H1 (cell line): ENCODE results near the gene TTBK1. TPM values are rescaled to one million over a fixed set of nuclear protein-coding genes. Genes with fewer than 3 reads are reported as not detected.

Experiments used
- POLR2AphosphoS5 ChIP-seq: IDR thresholded peaks from 2 replicates; pipeline ENCODE4 v1.6.1; 2011; ENCODE audit warnings: low read depth, low read length
- POU5F1 ChIP-seq: IDR thresholded peaks from 2 replicates; pipeline ENCODE4 v1.6.1; 2011; ENCODE audit warnings: low read depth, mild to moderate bottlenecking, low read length, moderate library complexity
- polyA plus RNA-seq, 7 experiments: library from polyadenylated mRNA; depleted of rRNA in 3 of 7; stranded (reverse) in 5 of 7; unstranded in 2 of 7; fragments of >200 nt in 5 of 7; fragments of 200-250 nt in 2 of 7; gene quantifications; 1 replicate in 5 of 7; 2 replicates in 1 of 7; 4 replicates in 1 of 7; pipeline versions ENCODE4 v1.2.1 to v1.2.3, GENCODE V29; 2011 to 2013; ENCODE audit warnings: missing spikeins in 2 of 7, mixed read lengths in 2 of 7
- total RNA-seq: library from RNA; stranded (reverse); fragmentation: NEBNext Ultra II Directional; extraction: Animal tissue kit (Norgen Biotek cat#: 25700); gene quantifications from 2 replicates; pipeline ENCODE4 v1.2.1, GENCODE V29; 2021
- TF ChIP-seq, protein P1 (sequence below): IDR thresholded peaks from 2 replicates; pipeline ENCODE4 v1.6.1; 2012; ENCODE audit warnings: low read length, inconsistent platforms

The TTBK1 gene
- total and polyA plus RNA-seq, 2 of the 8 experiments (the other 6 are each of a cell fraction or from before 2014, with no cell fraction given), result 0.53 to 1.6 TPM

DNA sequence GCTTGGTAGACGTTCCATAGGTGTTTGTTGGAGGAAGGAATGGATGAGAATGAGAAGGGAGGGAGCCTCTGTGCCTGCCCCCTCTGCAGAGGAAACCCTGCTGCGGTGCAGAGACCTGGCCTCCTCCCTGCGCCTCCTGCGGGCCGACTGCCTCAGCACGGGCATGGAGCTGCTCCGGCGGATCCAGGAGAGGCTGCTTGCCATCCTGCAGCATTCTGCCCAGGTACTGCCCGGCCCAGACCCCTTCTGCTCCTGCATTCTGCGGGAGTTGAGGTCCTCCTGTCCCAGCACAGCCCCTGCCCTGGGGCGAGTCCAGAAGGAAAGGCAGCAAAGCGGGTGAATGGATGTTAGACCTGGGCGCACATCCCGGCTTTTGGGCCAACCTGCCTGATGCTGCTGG, 20.1 kb upstream of the TTBK1 start (continued):
- TF ChIP-seq POU5F1 (no peak), POLR2AphosphoS5 (no peak)
- TF ChIP-seq, protein P1, sequence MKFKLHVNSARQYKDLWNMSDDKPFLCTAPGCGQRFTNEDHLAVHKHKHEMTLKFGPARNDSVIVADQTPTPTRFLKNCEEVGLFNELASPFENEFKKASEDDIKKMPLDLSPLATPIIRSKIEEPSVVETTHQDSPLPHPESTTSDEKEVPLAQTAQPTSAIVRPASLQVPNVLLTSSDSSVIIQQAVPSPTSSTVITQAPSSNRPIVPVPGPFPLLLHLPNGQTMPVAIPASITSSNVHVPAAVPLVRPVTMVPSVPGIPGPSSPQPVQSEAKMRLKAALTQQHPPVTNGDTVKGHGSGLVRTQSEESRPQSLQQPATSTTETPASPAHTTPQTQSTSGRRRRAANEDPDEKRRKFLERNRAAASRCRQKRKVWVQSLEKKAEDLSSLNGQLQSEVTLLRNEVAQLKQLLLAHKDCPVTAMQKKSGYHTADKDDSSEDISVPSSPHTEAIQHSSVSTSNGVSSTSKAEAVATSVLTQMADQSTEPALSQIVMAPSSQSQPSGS, result no peak
- TF ChIP-seq, all 59 proteins: peak for 0
